Fibroblast of lung (primary cell): ENCODE results near the gene ADCY2.

Experiments used
- CTCF ChIP-seq, 2 donors: IDR thresholded peaks in 1 of 2; conservative IDR thresholded peaks in 1 of 2; 1 replicate in 1 of 2; 2 replicates in 1 of 2; pipeline ENCODE4 v1.5.1; 2011 to 2012; ENCODE audit warnings: low read length in 2 of 2, control low read depth in 1 of 2, inconsistent platforms in 1 of 2, low read depth in 1 of 2, mild to moderate bottlenecking in 1 of 2
- EZH2 ChIP-seq: IDR thresholded peaks from 2 replicates; pipeline ENCODE4 v1.5.1; 2012; ENCODE audit warnings: low read length, control low read depth, mild to moderate bottlenecking; ENCODE audit errors: missing control alignments

GRCh38 chr5:7684826-7685225, 288.9 kb downstream of the ADCY2 start:
- no peak for TF ChIP-seq CTCF (conservative IDR thresholded peaks at IDR 0.05 in 1 of 2, IDR thresholded peaks at IDR 0.05 in 1 of 2; ENCODE audit: low read depth in 1 of 2, low read length in 2 of 2)
- no peak for TF ChIP-seq EZH2
